ENCODE data around the gene DENND4B.

The DENND4B gene

DNA sequence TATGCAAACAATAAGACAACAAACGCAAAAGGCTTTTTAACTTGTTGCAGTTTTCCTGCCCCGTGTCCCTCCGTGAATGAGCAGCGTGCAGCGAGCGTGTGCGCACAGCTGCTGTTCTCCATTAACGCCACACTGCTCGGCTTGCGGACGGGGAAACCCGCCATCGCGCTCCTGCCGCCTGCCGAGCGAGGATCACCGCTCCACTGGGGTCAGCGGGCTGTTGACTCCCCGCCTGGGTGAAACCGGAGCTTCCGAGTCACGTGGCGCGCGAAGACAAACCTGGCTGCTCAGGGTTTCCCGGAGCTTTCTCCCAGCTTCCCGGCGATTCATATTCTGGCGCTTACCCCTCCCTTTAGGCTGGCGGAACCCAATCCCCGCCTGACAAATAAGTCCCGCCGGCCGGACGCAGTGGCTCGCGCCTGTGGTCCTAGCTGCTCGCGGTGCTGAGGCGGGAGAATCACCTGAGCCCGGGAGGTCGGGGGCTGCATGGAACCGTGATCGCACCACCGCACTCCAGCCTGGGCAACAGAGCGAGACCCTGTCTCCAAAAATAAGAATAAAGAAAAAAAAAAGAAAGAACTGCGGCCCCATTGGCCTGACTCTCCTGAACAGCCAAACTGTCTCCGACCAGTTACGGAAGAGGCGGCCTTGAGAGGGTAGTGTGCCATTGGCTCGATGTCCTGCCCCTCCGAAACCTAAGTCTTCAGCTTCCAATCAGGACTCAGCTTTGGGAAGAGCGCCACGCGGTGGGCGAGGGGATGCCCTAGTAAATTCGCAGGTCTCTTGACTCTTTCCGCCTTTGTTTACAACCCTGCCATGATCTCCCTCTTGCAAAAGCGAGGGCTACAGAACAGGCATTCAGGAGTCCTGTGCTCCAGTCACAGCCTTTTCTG, 20.8 kb upstream of the DENND4B start, which contains the start of gene CREB3L4:
CREB3L4 (plus strand) TSS at position 796 of the 893 bp plus-strand sequence. CDS start 624 bp downstream, outside the sequence.
- Histone ChIP-seq H3K27ac (ENCODE audit: low read length) (peak within 1 kb of the TSS; percentile 90), H3K4me3 (ENCODE audit: low read depth in 1 of 2, low read length in 2 of 2) (peak within 1 kb of the TSS; percentile 65 to 82), H3K27me3 (ENCODE audit: low read depth, low read length) (no peaks in the 10 kb centered on the region), H3K36me3 (ENCODE audit: control insufficient read depth in 1 of 2, insufficient read depth in 2 of 2, low read length in 2 of 2) (no peaks in the 10 kb centered on the region), H3K9me3 (ENCODE audit: control insufficient read depth in 1 of 2, low read length in 2 of 2) (no peaks in the 10 kb centered on the region), H3K4me1 (ENCODE audit: control insufficient read depth in 1 of 2, insufficient read depth in 2 of 2, low read length in 2 of 2) (peaks cover 11 to 27% of the 10 kb centered on the region in 2 donors)

DNA sequence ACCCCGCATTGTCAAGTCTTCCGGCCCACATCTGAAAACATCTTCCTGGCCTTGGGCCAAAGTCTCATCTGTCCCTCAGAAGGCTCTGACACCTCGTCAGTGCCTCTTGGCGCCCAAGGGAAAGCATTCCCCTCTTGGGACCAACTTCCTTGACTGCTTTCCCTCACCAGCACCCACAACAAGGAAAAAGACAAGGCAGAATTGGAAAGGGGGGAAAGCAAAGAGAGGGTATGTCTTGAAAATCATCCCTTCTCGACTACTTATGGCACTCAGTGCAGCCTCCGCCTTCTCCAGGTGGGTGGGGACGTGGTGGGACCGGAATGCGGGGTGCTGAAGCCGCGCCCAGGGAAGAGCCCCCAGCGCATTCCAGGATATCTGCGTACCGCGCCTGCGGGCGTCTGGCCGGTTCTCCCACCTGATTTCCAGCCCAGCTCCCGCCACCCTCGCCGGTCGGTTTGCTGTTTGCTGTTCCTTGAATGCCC, 17.4 kb upstream of the DENND4B start:
- no peaks in the 10 kb centered on the region for H3K27me3 ChIP-seq (ENCODE audit: low read depth, low read length)
- H3K27ac ChIP-seq (ENCODE audit: low read length), result peak overlapping the region; percentile 94
- H3K36me3 ChIP-seq (ENCODE audit: control insufficient read depth in 1 of 2, insufficient read depth in 2 of 2, low read length in 2 of 2), result peaks cover 6 to 10% of the 10 kb centered on the region in 2 donors
- peak overlapping the region; percentile 81 to 84 for H3K4me3 ChIP-seq (ENCODE audit: low read depth in 1 of 2, low read length in 2 of 2)
- no peaks in the 10 kb centered on the region for H3K9me3 ChIP-seq (ENCODE audit: control insufficient read depth in 1 of 2, low read length in 2 of 2)
- H3K4me1 ChIP-seq (ENCODE audit: control insufficient read depth in 1 of 2, insufficient read depth in 2 of 2, low read length in 2 of 2), result peaks cover 28 to 49% of the 10 kb centered on the region in 2 donors

DNA sequence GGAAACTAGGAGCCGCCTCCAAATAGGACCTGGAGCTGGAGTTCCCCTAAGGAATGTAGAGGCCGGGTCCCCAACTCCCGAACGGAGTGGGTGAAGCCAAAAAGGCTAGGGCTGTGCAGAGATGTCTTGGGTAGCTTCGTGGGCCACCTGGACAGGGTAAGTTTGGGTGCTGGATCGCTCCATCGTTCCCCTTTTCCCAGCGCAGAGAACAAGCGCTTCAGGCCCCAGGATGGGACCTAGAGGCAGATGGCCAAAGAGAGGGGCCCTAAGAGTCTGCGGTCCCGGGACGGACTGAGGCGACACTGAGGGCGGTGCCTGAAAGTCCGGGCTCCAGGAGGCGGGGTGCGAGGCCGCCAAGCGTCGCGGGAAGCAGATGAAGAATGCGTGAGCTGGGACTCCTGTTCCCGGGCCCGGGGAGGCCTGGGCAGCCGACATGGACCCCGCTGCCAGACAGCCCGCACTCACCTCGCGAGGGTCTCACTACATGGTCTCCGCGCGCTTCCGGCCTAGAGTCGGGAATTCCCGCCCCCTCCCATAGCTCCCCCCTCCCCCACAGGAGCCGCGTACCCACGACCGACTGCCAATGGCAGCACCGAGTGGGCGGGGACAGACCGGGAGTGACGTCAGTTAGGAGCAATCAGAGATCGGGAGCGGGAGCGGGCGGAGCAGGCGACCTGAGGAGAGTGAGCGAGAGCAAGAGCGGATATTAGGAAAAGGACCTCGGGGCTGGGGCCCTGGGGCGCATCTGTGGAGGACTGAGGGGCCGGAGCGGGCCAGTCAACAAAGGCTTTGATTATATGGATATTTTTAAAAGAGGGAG, 16.7 kb upstream of the DENND4B start, which contains the start of gene SLC39A1:
SLC39A1 (minus strand) TSS at position 508 of the 820 bp plus-strand sequence. CDS start 822 bp downstream, outside the sequence.
- peak within 1 kb of the TSS; percentile 81 to 84 for H3K4me3 ChIP-seq (ENCODE audit: low read depth in 1 of 2, low read length in 2 of 2)
- no peaks in the 10 kb centered on the region for H3K27me3 ChIP-seq (ENCODE audit: low read depth, low read length)
- H3K4me1 ChIP-seq (ENCODE audit: control insufficient read depth in 1 of 2, insufficient read depth in 2 of 2, low read length in 2 of 2), result peaks cover 30 to 45% of the 10 kb centered on the region in 2 donors
- no peaks in the 10 kb centered on the region for H3K9me3 ChIP-seq (ENCODE audit: control insufficient read depth in 1 of 2, low read length in 2 of 2)
- peaks cover 8 to 10% of the 10 kb centered on the region in 2 donors for H3K36me3 ChIP-seq (ENCODE audit: control insufficient read depth in 1 of 2, insufficient read depth in 2 of 2, low read length in 2 of 2)
- H3K27ac ChIP-seq (ENCODE audit: low read length), result peak within 1 kb of the TSS; percentile 94

DNA sequence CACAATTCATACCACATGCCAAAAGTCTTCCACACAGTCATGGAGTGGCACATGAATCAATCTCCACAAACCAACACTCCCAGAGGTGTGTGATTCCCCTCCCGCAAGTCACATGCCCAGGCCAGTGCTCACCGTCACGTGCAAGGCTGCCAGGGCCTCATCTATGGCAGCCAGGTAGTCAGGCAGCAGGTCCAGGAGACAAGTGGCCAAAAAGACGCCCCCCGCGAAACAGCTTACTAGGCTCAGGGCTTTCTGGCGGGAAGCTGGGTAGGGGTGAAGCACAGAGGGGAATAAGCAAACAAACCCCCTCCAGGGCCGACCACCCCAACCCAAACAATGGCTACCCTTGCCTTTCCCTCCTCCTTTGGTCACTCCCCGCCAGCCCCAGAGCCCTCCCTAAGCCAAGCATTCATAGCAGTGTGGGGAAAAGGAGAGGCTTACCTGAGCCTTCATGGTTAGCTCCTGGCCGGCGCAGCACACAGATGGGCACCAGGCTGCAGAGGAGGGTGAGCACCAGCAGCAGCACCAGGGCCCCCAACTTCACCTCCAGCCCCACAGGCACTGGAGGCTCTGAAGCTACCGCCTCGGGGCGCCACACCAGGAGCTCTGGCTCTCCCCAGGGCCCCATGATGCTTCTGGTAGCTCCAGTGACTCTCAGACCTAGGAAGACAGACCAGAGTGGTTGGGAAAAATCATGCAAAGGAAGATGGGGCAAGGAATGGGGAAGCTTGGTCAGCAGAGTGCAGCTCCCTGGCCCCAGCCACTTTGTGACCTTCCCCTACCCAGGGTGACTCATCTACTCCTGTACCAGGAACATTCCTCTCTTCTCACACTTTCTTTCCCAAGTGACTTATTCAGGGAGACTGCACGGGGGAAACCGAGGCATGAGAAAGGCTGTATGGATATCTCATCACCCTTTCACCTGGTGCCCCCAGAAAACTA, 15.8 kb upstream of the DENND4B start:
- Histone ChIP-seq H3K27ac (ENCODE audit: low read length) (peak overlapping the region; percentile 94), H3K9me3 (ENCODE audit: control insufficient read depth in 1 of 2, low read length in 2 of 2) (no peaks in the 10 kb centered on the region), H3K4me3 (ENCODE audit: low read depth in 1 of 2, low read length in 2 of 2) (peak overlapping the region; percentile 81 to 84), H3K36me3 (ENCODE audit: control insufficient read depth in 1 of 2, insufficient read depth in 2 of 2, low read length in 2 of 2) (peaks cover 9 to 10% of the 10 kb centered on the region in 2 donors), H3K4me1 (ENCODE audit: control insufficient read depth in 1 of 2, insufficient read depth in 2 of 2, low read length in 2 of 2) (peaks cover 32 to 47% of the 10 kb centered on the region in 2 donors), H3K27me3 (ENCODE audit: low read depth, low read length) (no peaks in the 10 kb centered on the region)

DNA sequence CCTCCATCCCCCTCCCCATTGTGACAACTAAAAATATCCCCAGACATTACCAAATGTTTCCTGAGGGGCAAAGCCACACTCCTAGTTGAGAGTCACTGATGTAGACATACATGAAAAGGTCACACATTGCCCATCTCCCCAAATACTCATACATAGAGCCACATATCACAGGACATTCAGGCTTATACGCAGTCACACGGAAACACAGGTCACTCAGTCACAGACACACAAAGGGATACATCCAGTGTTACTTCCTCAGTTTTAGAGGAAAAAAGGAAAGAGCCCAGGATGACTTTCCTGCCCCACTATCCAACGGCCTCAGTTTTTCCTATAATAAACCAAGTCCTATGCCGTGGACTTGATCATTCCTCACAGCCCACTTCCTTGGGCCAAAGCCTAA, 14.9 kb upstream of the DENND4B start:
- Histone ChIP-seq H3K27ac (ENCODE audit: low read length) (peak overlapping the region; percentile 72), H3K4me1 (ENCODE audit: control insufficient read depth in 1 of 2, insufficient read depth in 2 of 2, low read length in 2 of 2) (peaks cover 39 to 53% of the 10 kb centered on the region in 2 donors), H3K36me3 (ENCODE audit: control insufficient read depth in 1 of 2, insufficient read depth in 2 of 2, low read length in 2 of 2) (peaks cover 9 to 10% of the 10 kb centered on the region in 2 donors), H3K9me3 (ENCODE audit: control insufficient read depth in 1 of 2, low read length in 2 of 2) (no peaks in the 10 kb centered on the region), H3K4me3 (ENCODE audit: low read depth in 1 of 2, low read length in 2 of 2) (peak overlapping the region; percentile 81 to 84), H3K27me3 (ENCODE audit: low read depth, low read length) (no peaks in the 10 kb centered on the region)

DNA sequence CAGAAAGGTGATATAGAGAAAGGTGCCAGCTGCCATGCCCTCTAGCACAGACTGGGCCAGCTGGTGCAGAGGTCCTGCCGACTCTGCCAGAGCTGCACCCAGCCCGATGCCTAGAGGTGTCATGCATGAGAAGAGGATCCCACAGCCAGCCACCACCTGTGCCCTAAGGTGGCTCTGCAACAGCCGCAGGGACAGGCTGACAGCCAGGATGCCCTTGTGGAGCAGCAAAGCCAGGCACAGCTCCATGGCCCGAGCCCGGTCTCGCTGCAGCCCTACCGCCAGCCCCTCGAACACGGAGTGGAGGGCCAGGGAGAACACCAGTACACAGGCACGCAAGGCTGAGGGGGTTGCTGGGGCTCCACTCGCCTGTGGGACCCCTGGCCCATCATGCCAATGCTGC, 13.7 kb upstream of the DENND4B start:
- Histone ChIP-seq H3K9me3 (ENCODE audit: control insufficient read depth in 1 of 2, low read length in 2 of 2) (no peaks in the 10 kb centered on the region), H3K27ac (ENCODE audit: low read length) (no peak overlapping the region), H3K4me1 (ENCODE audit: control insufficient read depth in 1 of 2, insufficient read depth in 2 of 2, low read length in 2 of 2) (peaks cover 35 to 57% of the 10 kb centered on the region in 2 donors), H3K4me3 (ENCODE audit: low read depth in 1 of 2, low read length in 2 of 2) (no peak overlapping the region), H3K27me3 (ENCODE audit: low read depth, low read length) (no peaks in the 10 kb centered on the region), H3K36me3 (ENCODE audit: control insufficient read depth in 1 of 2, insufficient read depth in 2 of 2, low read length in 2 of 2) (peaks cover 9 to 10% of the 10 kb centered on the region in 2 donors)

DNA sequence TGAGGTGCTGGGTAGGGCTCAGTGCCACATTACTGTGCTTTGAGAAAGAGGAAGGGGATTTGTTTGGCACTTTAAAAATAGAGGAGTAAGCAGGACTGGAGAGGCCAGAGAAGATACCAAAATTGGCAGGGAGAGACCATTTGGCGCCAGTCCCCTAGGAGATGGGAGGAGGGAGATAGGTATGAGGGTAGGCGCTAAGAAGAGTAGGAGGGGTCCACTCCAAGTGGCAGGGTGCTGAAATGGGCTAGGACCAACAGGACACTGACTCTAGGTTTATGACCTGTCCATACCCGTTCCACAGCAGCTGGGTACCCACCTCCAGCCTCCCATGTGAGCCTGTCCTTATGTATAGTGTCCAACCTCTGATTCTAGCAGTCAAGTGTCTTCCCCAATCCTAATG, 12.9 kb upstream of the DENND4B start:
- H3K4me3 ChIP-seq (ENCODE audit: low read depth in 1 of 2, low read length in 2 of 2), result peak overlapping the region; percentile 2 to 91
- H3K36me3 ChIP-seq (ENCODE audit: control insufficient read depth in 1 of 2, insufficient read depth in 2 of 2, low read length in 2 of 2), result peaks cover 10 to 14% of the 10 kb centered on the region in 2 donors
- H3K9me3 ChIP-seq (ENCODE audit: control insufficient read depth in 1 of 2, low read length in 2 of 2), result no peaks in the 10 kb centered on the region
- H3K27ac ChIP-seq (ENCODE audit: low read length), result peak overlapping the region; percentile 73
- no peaks in the 10 kb centered on the region for H3K27me3 ChIP-seq (ENCODE audit: low read depth, low read length)
- peaks cover 35 to 55% of the 10 kb centered on the region in 2 donors for H3K4me1 ChIP-seq (ENCODE audit: control insufficient read depth in 1 of 2, insufficient read depth in 2 of 2, low read length in 2 of 2)

DNA sequence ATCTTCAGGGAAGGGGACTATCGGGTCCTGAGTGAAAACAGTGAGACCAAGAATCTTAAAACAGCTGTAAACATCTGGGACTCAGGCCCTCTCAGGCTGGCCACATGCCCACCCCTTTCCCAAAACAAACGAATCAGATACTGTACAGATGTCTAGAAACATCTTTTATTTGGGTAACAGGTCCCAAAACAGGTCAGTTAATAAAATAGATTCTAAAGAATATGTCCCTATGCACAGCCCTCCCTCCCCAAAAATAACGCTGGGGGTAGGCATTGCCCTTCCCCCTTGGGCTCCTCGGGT, 12.4 kb upstream of the DENND4B start:
- H3K4me1 ChIP-seq (ENCODE audit: control insufficient read depth in 1 of 2, insufficient read depth in 2 of 2, low read length in 2 of 2), result peaks cover 32 to 52% of the 10 kb centered on the region in 2 donors
- H3K27ac ChIP-seq (ENCODE audit: low read length), result peak overlapping the region; percentile 73
- H3K9me3 ChIP-seq (ENCODE audit: control insufficient read depth in 1 of 2, low read length in 2 of 2), result no peaks in the 10 kb centered on the region
- H3K36me3 ChIP-seq (ENCODE audit: control insufficient read depth in 1 of 2, insufficient read depth in 2 of 2, low read length in 2 of 2), result peaks cover 13 to 14% of the 10 kb centered on the region in 2 donors
- peak overlapping the region; percentile 80 to 91 for H3K4me3 ChIP-seq (ENCODE audit: low read depth in 1 of 2, low read length in 2 of 2)
- H3K27me3 ChIP-seq (ENCODE audit: low read depth, low read length), result no peaks in the 10 kb centered on the region

DNA sequence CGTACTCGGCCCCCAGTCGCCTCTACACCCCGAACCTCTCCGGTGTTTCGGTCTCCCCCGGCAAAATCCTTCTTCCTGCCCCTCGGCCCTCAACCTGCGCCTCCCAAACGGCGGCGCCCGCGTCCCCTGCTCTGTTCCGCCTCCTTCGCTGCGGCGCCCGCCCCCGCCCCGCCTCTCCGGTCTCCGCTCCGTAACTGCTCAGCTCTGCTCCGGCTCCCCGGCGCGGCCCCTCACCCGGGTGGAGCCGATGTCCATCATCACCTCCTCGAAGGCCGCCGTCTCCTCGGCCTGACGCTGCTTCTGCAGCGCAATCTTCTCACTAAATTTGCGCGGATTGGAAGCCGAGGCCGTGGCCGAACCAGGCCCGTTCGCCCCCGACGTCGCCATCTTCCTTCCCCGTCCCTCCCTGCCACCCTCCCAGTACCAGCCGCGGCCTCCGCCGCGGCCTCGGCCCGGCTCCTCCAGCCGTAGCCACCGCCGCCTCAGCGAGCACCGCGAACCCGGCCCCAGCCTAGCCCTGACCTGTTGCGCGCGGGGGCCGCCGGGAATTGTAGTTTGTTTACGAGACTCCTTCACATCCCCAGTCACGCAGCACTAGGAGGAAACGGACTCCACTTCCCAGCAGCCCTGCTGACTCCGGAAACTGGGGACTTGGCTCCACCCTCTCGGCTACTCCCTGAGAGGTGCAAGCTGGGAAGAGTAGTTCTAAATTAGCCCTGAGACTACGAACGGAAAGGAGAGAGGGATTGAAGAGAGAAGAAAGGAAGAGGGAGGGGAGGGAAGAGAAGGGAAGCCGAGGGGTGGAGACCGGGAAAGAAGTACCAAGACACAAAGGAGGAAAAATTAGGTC, 11.8 kb upstream of the DENND4B start, which contains the start of gene CRTC2:
CRTC2 (minus strand) TSS at position 502 of the 850 bp plus-strand sequence; CDS start at position 387, 115 bp downstream.
- Histone ChIP-seq H3K36me3 (ENCODE audit: control insufficient read depth in 1 of 2, insufficient read depth in 2 of 2, low read length in 2 of 2) (peaks cover 14% of the 10 kb centered on the region in 2 donors), H3K27me3 (ENCODE audit: low read depth, low read length) (no peaks in the 10 kb centered on the region), H3K4me1 (ENCODE audit: control insufficient read depth in 1 of 2, insufficient read depth in 2 of 2, low read length in 2 of 2) (peaks cover 32 to 52% of the 10 kb centered on the region in 2 donors), H3K27ac (ENCODE audit: low read length) (peak within 1 kb of the TSS; percentile 73), H3K4me3 (ENCODE audit: low read depth in 1 of 2, low read length in 2 of 2) (peak within 1 kb of the TSS; percentile 80 to 91), H3K9me3 (ENCODE audit: control insufficient read depth in 1 of 2, low read length in 2 of 2) (no peaks in the 10 kb centered on the region)
